HK-2 (cell line): Measurements from ENCODE around the gene TF.
"Not testable (repeated sequence)": the region's sequence is repeated elsewhere in the genome, so short reads cannot be mapped to it uniquely, and the experiment has no call there.

Source experiments
- DNase-seq: peaks from one replicate; pipeline ENCODE4 v3.0.0-alpha.2; 2018; ENCODE audit not compliant: unreplicated experiment

TF gene

GRCh38 chr3:133745981-133746711 is at the start of gene TF:
TF (plus strand) TSS chr3:133746393; CDS start chr3:133746441, 48 bp downstream.
- no peak for DNase-seq

- no peak for DNase-seq
These were observed 48.2 kb upstream of the TF start for GRCh38 chr3:133697960-133698359.

GRCh38 chr3:133699467-133699866 is 46.7 kb upstream of the TF start:
- DNase-seq, result no peak

GRCh38 chr3:133699903-133700302 is 46.3 kb upstream of the TF start:
- no peak for DNase-seq

GRCh38 chr3:133700351-133700750 is 45.8 kb upstream of the TF start:
- DNase-seq, result no peak

- no peak for DNase-seq
These were observed 44.5 kb upstream of the TF start for GRCh38 chr3:133701435-133702358.

- DNase-seq, result no peak
These were observed 42.3 kb upstream of the TF start for GRCh38 chr3:133703915-133704314.

GRCh38 chr3:133706033-133706432 is 40.2 kb upstream of the TF start:
- no peak for DNase-seq

GRCh38 chr3:133709139-133709750 is 36.9 kb upstream of the TF start:
- no peak for DNase-seq

- DNase-seq, result no peak
These were observed 35.2 kb upstream of the TF start for GRCh38 chr3:133711013-133711412.

GRCh38 chr3:133712017-133712416 is 34.2 kb upstream of the TF start:
- no peak for DNase-seq

- no peak for DNase-seq
These were observed 32.8 kb upstream of the TF start for GRCh38 chr3:133713347-133713746.

GRCh38 chr3:133717424-133717823 is 28.8 kb upstream of the TF start:
- no peak for DNase-seq

- no peak for DNase-seq
These were observed 23.3 kb upstream of the TF start for GRCh38 chr3:133722935-133723334.

- DNase-seq, result no peak
These were observed 15.2 kb upstream of the TF start for GRCh38 chr3:133730993-133731392.

GRCh38 chr3:133732231-133732630 is 14.0 kb upstream of the TF start:
- DNase-seq, result not testable (repeated sequence)

- no peak for DNase-seq
These were observed 13.0 kb upstream of the TF start for GRCh38 chr3:133733226-133733625.

- DNase-seq, result no peak
These were observed 11.9 kb upstream of the TF start for GRCh38 chr3:133734305-133734704.

GRCh38 chr3:133742351-133743091 is 3.7 kb upstream of the TF start:
- DNase-seq, result no peak

- no peak for DNase-seq
These were observed 2.0 kb upstream of the TF start for GRCh38 chr3:133744241-133744640.

GRCh38 chr3:133745108-133745507 is 1.1 kb upstream of the TF start:
- no peak for DNase-seq

- DNase-seq, result no peak
These were observed 496 bp downstream of the TF start for GRCh38 chr3:133746712-133747066.
